Endothelial cell of umbilical vein (primary cell): ENCODE measurements around the gene MOCOS. TPM values are rescaled to one million over a fixed set of nuclear protein-coding genes. Genes with fewer than 3 reads are reported as not detected.

ENCODE experiments used
- BruUV-seq: library from RNA; stranded (reverse); fragments of 400-500 nt; replicated peaks from 2 replicates; lab custom pipeline; 2021; lab: Mats Ljungman, UMichigan
- CTCF ChIA-PET: fragments of 300-600, 350-600 bp; sonication (Branson Sonifier 250); formaldehyde crosslinking; loops from one replicate; lab custom pipeline; 2021; ENCODE audit warnings: antibody characterized with exemption, inconsistent platforms; lab: Charles Lee
- POLR2A ChIA-PET: fragments of 300-600, 350-600 bp; sonication (Branson Sonifier 250); formaldehyde crosslinking; loops from one replicate; lab custom pipeline; 2021; ENCODE audit warnings: antibody characterized with exemption, inconsistent platforms; lab: Charles Lee
- DNase-seq: peaks from one replicate; pipeline ENCODE4 v3.0.0-alpha.2; 2011; ENCODE audit warnings: low read depth, low spot score
- FAIRE-seq: peaks from 2 replicates; lab custom pipeline; 2011; peaks lifted over from hg19 to GRCh38; lab: Jason Lieb, UNC
- H2AFZ ChIP-seq: 2 replicates; pipeline ENCODE4 v1.6.0; 2012; ENCODE audit warnings: low read depth, low read length, control low read depth, inconsistent platforms
- H3K27ac ChIP-seq: 2 replicates; pipeline ENCODE4 v1.5.1; 2011; ENCODE audit warnings: low read depth, mild to moderate bottlenecking, control low read depth, low read length, moderate library complexity; ENCODE audit not compliant: insufficient read depth
- H3K27me3 ChIP-seq, 2 experiments: 2 replicates each; pipeline versions ENCODE4 v1.6.0 to v1.6.1; 2011; ENCODE audit warnings: low read length in 2 of 2, mixed read lengths in 1 of 2; ENCODE audit not compliant: control insufficient read depth in 2 of 2, insufficient read depth in 2 of 2
- H3K36me3 ChIP-seq, 2 experiments: 2 replicates in 1 of 2; 3 replicates in 1 of 2; pipeline ENCODE4 v1.5.1; 2011; ENCODE audit warnings: low read length in 2 of 2, mild to moderate bottlenecking in 1 of 2, moderate library complexity in 1 of 2; ENCODE audit not compliant: control insufficient read depth in 2 of 2, insufficient read depth in 2 of 2; ENCODE audit errors: extremely low read depth in 1 of 2
- H3K4me1 ChIP-seq: 3 replicates; pipeline ENCODE4 v1.5.1; 2011; ENCODE audit warnings: mild to moderate bottlenecking, low read length; ENCODE audit not compliant: control insufficient read depth, insufficient read depth; ENCODE audit errors: extremely low read depth
- H3K4me2 ChIP-seq: 2 replicates; pipeline ENCODE4 v1.6.1; 2011; ENCODE audit warnings: low read length, control low read depth, mixed read lengths; ENCODE audit not compliant: insufficient read depth
- H3K4me3 ChIP-seq, 3 experiments: fragments of 200-600 bp in 1 of 3; sonication (generic), shearing (Covaris generic) in 1 of 3; replicated peaks in 1 of 3; 2 replicates each; pipeline ENCODE4 v1.5.1; 2011 to 2016; ENCODE audit warnings: control low read depth in 3 of 3, low read length in 3 of 3, mild to moderate bottlenecking in 2 of 3, inconsistent platforms in 1 of 3, low read depth in 1 of 3, moderate library complexity in 1 of 3; ENCODE audit not compliant: insufficient read depth in 1 of 3
- H3K79me2 ChIP-seq: 2 replicates; pipeline ENCODE4 v1.6.0; 2012; ENCODE audit warnings: low read length, inconsistent platforms; ENCODE audit not compliant: control insufficient read depth, insufficient read depth
- H3K9ac ChIP-seq: replicated peaks from 2 replicates; pipeline ENCODE3; 2011; ENCODE audit warnings: low read length, control low read depth; ENCODE audit not compliant: insufficient read depth; ENCODE audit errors: extremely low read depth
- H3K9me1 ChIP-seq: replicated peaks from 3 replicates; pipeline ENCODE4 v1.6.0; 2011; ENCODE audit warnings: mild to moderate bottlenecking, low read length; ENCODE audit not compliant: control insufficient read depth, insufficient read depth; ENCODE audit errors: extremely low read depth
- H3K9me3 ChIP-seq: replicated peaks from 2 replicates; pipeline ENCODE4 v1.5.1; 2012; ENCODE audit warnings: low read length, inconsistent platforms; ENCODE audit not compliant: control insufficient read depth, insufficient read depth
- H4K20me1 ChIP-seq: replicated peaks from 2 replicates; pipeline ENCODE3; 2011; ENCODE audit warnings: mild to moderate bottlenecking, low read length; ENCODE audit not compliant: control insufficient read depth, insufficient read depth; ENCODE audit errors: extremely low read depth
- EZH2 ChIP-seq: IDR thresholded peaks from 2 replicates; pipeline ENCODE4 v1.6.1; 2012; ENCODE audit warnings: borderline replicate concordance, low read depth, mild to moderate bottlenecking, moderate library complexity, low read length, inconsistent platforms; ENCODE audit not compliant: severe bottlenecking
- FOS ChIP-seq: IDR thresholded peaks from 2 replicates; pipeline ENCODE4 v1.6.1; 2011; ENCODE audit warnings: mild to moderate bottlenecking, low read length, moderate library complexity, borderline replicate concordance; ENCODE audit not compliant: insufficient read depth
- GATA2 ChIP-seq: IDR thresholded peaks from 2 replicates; pipeline ENCODE4 v1.7.0; 2011; ENCODE audit warnings: low read depth, mild to moderate bottlenecking, moderate library complexity, mixed read lengths, low read length; ENCODE audit not compliant: insufficient read length, insufficient read depth
- JUN ChIP-seq: IDR thresholded peaks from 2 replicates; pipeline ENCODE4 v1.6.1; 2011; ENCODE audit warnings: borderline replicate concordance, low read depth; ENCODE audit not compliant: insufficient read length, insufficient read depth
- MYC ChIP-seq: IDR thresholded peaks from one replicate; pipeline ENCODE4 v1.6.1; 2011; ENCODE audit warnings: mild to moderate bottlenecking, low read depth, low read length
- POLR2A ChIP-seq: IDR thresholded peaks from 2 replicates; pipeline ENCODE4 v1.6.1; 2012; ENCODE audit warnings: low read depth, mild to moderate bottlenecking, control low read depth, low read length
- POLR2AphosphoS5 ChIP-seq: IDR thresholded peaks from 2 replicates; pipeline ENCODE4 v1.6.1; 2012; ENCODE audit warnings: low read depth, mild to moderate bottlenecking, control low read depth, low read length, moderate library complexity; ENCODE audit not compliant: insufficient read depth
- dilution Hi-C: fragments of 300-500 bp; cut with MboI; formaldehyde crosslinking; loops from one replicate; pipeline ENCODE4 v1.15.0; 2019; ENCODE audit warnings: low sequenced_read_pairs; ENCODE audit not compliant: extremely low pct_ligation_motif_present
- intact Hi-C: fragments of 100-400 bp; cut with micrococcal nuclease; formaldehyde crosslinking; loops from one replicate; pipeline ENCODE4 v1.10.0; 2022
- polyA plus RNA-seq, 4 experiments: library from polyadenylated mRNA; depleted of rRNA in 3 of 4; stranded (reverse) in 3 of 4; unstranded in 1 of 4; fragments of >200 nt; gene quantifications; 2 replicates each; pipeline versions ENCODE4 v1.2.1 to v1.2.3, GENCODE V29; 2011 to 2012; ENCODE audit warnings: missing spikeins in 1 of 4
- total RNA-seq: library from RNA; stranded (reverse); gene quantifications from 2 replicates; pipeline ENCODE4 v1.2.3, GENCODE V29; 2021
- TF ChIP-seq, protein P1 (sequence below), 2 donors: IDR thresholded peaks; 1 replicate in 1 of 2; 2 replicates in 1 of 2; pipeline ENCODE4 v1.5.1; 2011; ENCODE audit warnings: low read length in 2 of 2, mild to moderate bottlenecking in 2 of 2, moderate library complexity in 2 of 2, control low read depth in 1 of 2, inconsistent platforms in 1 of 2, low read depth in 1 of 2; ENCODE audit not compliant: insufficient read depth in 1 of 2; ENCODE audit errors: extremely low read depth in 1 of 2
- TF ChIP-seq, protein P2 (sequence below): IDR thresholded peaks from 2 replicates; pipeline ENCODE4 v1.6.1; 2011; ENCODE audit not compliant: insufficient read depth, insufficient read length

MOCOS gene
- total and polyA plus RNA-seq, 2 donors (not counting 3 experiments of a cell fraction or from before 2014, with no cell fraction given): 0.18 to 0.88 TPM

DNA sequence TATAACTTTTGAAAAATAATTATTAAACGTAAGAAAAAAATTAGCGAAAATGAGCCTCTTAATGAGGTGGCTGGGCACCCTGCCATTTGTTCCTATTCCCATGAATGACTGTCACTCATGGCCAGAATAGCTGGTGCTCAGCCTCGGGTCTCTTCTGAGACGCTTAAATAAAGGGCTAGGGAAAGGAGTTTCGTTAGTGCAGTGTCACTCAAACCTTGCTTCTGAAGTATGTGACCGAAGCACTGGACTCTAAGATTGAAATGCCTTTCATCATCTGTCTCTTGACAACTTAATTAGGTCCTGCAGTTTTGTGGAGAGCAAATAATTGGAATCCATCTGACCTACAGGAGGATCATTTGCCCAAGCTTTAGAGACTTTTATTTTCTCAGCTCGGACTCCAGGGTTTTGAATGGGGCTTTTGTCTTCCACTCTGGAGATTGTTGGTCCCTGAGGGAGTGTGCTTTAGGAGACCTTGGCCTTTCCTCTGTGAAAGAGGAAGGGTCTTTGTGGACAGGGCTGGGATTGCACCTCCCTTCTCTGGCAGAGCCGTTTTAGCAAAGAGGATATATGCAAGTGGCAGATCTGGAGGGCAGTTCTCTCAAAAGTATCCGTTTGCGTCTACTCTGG, 67.9 kb downstream of the MOCOS start:
- Histone ChIP-seq H3K9me1 (no peaks in the 10 kb centered on the region), H3K9me3 (no peaks in the 10 kb centered on the region), H3K36me3 (no peaks in the 10 kb centered on the region), H3K79me2 (no peaks in the 10 kb centered on the region), H3K9ac (no peak overlapping the region), H4K20me1 (no peaks in the 10 kb centered on the region), H3K4me1 (no peaks in the 10 kb centered on the region), H3K27ac (no peak overlapping the region), H3K4me3 (no peak overlapping the region), H3K27me3 (peaks cover under 1 to 2% of the 10 kb centered on the region in 2 experiments), H3K4me2 (no peak overlapping the region), H2AFZ (no peak overlapping the region)
- intact Hi-C loops: no loop called here
- ChIA-PET POLR2A (no interaction called here), CTCF (interaction anchor here (0.8 kb wide), 1 partner anchor 12 kb away, joined by 3 read pairs; no protein-coding TSS in a partner anchor)
- dilution Hi-C loops: no loop called here
- DNase-seq (no peak), FAIRE-seq (no peak)
- TF ChIP-seq MYC (no peak), EZH2 (no peak), GATA2 (no peak), FOS (no peak), POLR2A (no peak), JUN (no peak), POLR2AphosphoS5 (no peak)
- TF ChIP-seq, protein P1, sequence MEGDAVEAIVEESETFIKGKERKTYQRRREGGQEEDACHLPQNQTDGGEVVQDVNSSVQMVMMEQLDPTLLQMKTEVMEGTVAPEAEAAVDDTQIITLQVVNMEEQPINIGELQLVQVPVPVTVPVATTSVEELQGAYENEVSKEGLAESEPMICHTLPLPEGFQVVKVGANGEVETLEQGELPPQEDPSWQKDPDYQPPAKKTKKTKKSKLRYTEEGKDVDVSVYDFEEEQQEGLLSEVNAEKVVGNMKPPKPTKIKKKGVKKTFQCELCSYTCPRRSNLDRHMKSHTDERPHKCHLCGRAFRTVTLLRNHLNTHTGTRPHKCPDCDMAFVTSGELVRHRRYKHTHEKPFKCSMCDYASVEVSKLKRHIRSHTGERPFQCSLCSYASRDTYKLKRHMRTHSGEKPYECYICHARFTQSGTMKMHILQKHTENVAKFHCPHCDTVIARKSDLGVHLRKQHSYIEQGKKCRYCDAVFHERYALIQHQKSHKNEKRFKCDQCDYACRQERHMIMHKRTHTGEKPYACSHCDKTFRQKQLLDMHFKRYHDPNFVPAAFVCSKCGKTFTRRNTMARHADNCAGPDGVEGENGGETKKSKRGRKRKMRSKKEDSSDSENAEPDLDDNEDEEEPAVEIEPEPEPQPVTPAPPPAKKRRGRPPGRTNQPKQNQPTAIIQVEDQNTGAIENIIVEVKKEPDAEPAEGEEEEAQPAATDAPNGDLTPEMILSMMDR (IDR thresholded peaks at IDR 0.05; ENCODE audit: extremely low read depth in 1 of 2, insufficient read depth in 1 of 2, low read depth in 1 of 2, low read length in 2 of 2): no peak
- TF ChIP-seq, protein P2, sequence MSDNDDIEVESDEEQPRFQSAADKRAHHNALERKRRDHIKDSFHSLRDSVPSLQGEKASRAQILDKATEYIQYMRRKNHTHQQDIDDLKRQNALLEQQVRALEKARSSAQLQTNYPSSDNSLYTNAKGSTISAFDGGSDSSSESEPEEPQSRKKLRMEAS: no peak
- no TSS peak for BruUV-seq
